SIG-M5 treated with dmso at 0.1 percent for 504 hours (cell line): ENCODE results near the gene FBXO30.

Source experiments
- DNase-seq: peaks from one replicate; lab custom pipeline; 2025; ENCODE audit not compliant: unreplicated experiment; lab: John Stamatoyannopoulos, UW

The FBXO30 gene

GRCh38 chr6:145814501-145815308, at the start of gene FBXO30:
Gene FBXO30 (minus strand): TSS chr6:145814795. CDS start chr6:145806405, 8,390 bp downstream.
- DNase-seq, result peak; percentile 80

- peak; percentile 83 for DNase-seq
Observed at GRCh38 chr6:145863988-145864616, 49.5 kb upstream of the FBXO30 start.

DNA sequence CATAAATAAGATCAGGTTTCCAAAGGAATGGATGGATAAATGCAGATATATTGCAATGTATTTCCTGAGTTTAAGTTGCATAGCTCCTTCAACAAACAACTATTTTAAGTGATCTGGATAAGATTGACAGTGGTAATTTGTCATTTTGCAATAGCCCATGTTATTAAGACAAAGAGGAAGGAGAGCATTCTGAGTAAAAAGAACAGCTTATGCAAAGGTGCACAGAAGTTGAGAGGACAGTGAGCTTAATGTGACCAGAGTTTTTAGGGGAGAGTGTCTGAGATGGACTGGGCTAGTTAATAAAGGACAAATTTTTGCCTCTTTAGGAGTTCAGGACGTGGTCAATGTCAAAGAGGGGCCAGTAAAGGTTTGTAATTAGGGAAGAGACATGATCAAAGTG, 48.8 kb upstream of the FBXO30 start:
- DNase-seq, result peak; percentile 47

GRCh38 chr6:145860562-145860961, 46.0 kb upstream of the FBXO30 start:
- DNase-seq, result no peak

- DNase-seq, result no peak
Observed at GRCh38 chr6:145850671-145851070, 36.1 kb upstream of the FBXO30 start.

DNA sequence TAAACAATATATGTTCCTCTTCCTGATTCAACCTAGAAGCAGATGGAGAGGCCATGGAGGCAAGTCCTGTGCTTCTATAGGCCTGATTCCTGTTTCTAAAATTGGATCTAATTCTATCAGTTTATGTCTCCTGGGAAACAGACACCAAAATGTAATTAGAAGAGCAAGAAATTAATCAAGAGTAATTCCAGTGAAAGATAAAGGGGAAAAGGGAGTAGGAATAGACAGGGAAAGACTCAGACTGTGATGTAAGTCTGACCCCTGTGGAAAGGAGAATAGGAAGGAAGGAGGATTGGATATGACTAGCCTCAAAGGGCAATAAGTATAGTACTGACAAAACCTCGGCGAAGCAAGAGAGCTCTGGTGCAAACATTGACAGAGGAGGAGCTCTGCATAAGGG, 33.9 kb upstream of the FBXO30 start:
- no peak for DNase-seq

GRCh38 chr6:145845557-145845956, 31.0 kb upstream of the FBXO30 start:
- DNase-seq, result no peak

DNA sequence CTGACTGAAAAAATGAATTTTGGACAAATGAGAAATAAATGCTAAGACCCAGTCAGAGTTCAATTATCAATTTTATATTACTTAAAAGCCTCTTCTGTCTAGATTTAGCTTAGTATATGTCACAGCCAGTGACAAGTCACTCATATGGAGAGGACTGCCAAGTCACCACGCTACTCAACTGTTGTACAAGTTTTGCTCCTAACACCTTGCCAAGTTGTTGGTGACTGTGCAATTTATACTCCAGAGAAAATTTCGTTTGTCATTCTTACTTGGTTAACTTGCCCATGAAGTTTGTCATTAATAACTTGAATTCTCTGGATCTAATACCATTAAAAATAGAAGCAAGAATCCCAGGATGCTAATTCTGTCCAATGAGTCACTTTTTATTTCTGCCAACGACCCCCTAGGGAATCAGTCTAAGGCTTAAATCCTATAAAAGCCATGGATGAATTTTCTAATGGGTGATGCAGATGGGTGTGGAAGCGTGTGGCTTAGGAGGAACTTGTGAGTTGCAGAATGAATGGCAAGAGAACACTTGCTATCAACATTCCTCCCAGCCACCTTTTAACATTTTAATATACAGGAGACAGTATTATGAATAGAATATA, 30.4 kb upstream of the FBXO30 start:
- no peak for DNase-seq

DNA sequence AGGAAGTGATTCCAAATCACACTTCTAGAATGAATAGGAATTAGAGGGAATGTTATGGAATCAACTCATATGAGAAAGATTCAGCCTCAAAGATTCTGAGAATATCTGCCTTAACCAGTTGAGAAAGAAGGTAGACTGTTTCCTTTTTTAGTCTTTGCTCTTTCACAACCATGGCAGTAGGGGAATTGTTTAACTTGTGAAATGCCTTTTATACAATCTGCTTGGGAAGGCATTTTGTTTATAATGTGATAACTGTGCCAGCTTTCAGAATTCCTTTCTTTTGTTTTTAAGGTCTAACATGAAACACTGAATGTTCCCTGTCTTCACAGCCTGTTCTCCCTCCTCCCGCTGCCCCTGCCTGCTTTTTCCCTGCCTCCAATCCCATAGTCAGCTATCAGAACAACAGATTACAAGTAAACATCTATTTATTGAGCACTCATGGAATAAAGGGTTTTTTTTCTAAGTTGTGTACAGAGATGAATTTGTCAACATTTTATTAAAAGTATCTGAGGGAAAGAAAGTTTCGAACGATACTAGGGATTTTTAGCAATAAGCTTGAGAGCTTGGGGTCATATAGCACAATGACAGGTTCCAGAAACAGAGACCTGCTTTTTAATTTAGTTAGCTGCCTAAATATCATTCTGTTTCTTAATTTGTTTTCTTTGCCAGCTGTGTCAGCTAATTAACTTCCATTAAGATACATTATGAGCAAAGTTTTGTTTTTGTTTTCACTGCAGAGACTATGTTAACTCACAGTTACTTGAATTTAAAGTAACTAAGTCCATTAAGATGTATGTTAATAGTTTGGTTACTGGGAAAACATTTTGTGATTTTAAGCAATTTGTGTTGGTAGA, 28.3 kb upstream of the FBXO30 start:
- DNase-seq, result peak; percentile 44

DNA sequence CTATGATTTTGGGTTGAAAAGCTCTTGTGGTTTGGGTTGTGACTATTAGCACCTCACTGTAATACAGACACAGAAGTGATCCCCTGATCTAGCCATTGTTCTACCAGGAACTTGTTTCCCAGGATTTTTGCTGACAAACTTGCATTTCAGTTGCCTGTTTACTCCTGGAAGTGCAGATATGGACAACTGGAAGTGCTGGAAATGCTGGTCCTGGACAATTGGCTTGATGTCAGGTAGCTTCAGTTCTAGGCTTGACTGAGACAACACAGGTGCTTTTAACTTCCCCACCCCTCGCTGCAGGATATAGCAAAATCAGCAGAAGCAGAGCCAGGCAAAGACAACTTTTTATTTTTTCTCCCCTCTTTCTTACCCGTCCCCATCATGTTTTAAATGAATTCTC, 27.1 kb upstream of the FBXO30 start:
- DNase-seq, result no peak

DNA sequence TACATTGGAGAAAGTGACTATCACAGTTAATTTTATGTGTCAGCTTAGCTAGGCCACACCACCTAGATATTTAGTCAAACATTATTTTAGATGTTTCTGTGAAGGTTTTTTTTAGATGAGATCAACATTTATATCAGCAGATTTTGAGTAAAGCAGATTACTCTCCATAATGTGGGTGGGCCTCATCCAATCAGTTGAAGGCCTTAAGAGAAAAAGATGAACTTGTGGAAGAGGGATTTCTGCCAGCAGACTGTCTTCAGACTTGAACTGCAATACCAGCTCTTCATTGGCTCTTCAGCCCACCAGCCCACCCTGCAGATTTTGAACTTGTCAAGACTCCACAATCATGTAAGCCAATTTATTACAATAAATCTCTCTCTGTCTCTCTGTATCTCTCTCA, 25.1 kb upstream of the FBXO30 start:
- DNase-seq, result no peak

DNA sequence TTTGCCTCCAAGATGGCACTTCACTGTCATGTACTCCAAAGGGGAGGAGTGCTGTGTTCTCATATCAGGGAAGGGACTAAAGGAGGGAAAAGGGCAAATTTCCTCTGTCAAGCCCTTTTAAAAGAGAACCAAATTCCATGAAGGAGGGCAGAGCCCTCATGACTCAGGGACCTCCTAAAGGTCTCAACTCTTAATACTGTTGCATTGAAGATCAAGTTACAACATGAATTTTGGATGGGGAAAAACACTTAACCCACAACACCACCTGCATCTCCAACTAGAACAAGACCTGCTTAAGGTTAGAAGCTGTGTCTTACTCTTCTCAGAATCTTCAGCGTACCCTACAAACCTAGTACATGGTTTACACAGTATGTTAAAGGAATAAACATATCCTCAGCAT, 23.7 kb upstream of the FBXO30 start:
- no peak for DNase-seq

DNA sequence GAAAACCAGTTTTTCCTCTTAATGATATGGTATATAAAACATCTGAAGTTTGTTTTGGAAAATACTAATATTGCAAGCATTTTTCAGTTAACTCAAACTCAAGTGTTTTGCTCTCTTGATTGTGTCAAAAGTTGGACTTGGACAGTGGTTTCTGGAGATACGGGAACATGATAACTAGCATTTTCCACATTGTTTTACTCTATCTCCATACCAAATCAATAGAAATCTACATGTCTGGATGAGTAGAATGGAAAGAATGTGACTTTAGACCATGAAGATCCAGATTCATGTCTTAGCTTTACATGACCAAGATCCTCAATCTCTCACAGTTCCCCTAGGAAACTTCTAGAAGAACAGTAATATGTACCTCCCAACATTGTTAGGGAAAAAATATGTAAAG, 22.2 kb upstream of the FBXO30 start:
- DNase-seq, result no peak

GRCh38 chr6:145836170-145836569, 21.6 kb upstream of the FBXO30 start:
- DNase-seq, result no peak

- no peak for DNase-seq
Observed at GRCh38 chr6:145830612-145831011, 16.0 kb upstream of the FBXO30 start.

DNA sequence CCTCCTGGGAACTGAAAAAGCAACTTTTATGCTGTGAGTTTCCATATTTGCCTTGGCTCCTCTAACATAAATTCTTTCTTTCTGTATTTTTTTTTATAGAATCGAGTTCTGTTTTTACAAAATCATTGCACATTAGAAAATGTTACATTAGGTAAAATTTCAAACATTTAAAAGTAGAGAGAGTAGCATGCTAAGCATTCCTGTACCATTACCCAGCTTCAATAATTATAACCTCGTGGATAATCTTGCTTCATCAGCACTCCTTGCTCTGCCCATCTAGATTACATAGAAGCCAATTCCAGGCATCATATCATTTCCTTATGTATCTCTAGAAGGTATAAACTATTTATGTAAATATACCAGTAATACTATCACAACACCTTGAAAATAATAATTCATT, 15.4 kb upstream of the FBXO30 start:
- no peak for DNase-seq

GRCh38 chr6:145829102-145829501, 14.5 kb upstream of the FBXO30 start:
- DNase-seq, result no peak

- DNase-seq, result no peak
Observed at GRCh38 chr6:145824344-145824743, 9.7 kb upstream of the FBXO30 start.

DNA sequence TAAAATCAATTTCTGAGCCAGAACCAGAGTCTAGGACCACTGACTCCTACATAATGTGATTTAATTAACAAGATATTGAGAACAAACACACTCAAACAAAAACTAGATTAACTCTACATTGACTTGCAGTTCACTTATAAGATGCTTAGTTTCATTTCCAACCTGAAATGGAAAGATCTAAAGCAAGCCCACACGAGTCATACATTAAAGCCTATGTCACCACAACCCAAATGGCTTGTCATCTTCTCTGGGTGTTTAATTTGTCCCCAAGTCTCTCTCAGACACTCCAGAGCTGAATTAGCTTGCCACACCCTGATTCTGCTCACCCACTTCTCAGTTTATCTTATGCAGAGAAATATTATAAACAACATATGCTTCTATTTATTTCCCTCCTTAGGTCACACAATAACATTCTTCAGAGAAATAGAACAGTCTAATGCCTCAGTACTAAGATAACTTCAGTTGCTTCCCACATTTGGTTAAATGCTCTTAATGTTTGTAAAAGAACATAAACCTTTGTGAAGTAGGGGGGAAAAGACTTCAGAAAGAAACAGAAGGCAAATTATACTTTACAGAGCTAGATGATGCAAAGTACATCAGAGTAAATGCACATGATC, 8.8 kb upstream of the FBXO30 start:
- DNase-seq, result no peak

- no peak for DNase-seq
Observed at GRCh38 chr6:145822456-145822855, 7.9 kb upstream of the FBXO30 start.

GRCh38 chr6:145819994-145820393, 5.4 kb upstream of the FBXO30 start:
- no peak for DNase-seq
